ENCODE results near the gene TAS2R7. TPM values are rescaled to one million over a fixed set of nuclear protein-coding genes. Genes with fewer than 3 reads are reported as not detected.
"Not testable (repeated sequence)": the region's sequence is repeated elsewhere in the genome, so short reads cannot be mapped to it uniquely, and the experiment has no call there.

Gene TAS2R7
- total RNA-seq, 3 donors from 2014 or later = not detected

GRCh38 chr12:10791769-10792168 lies 10.7 kb downstream of the TAS2R7 start:
- not testable (repeated sequence) for H3K9me3 Mint-ChIP-seq; ATAC-seq; H3K36me3 Mint-ChIP-seq (ENCODE audit: insufficient read depth); DNase-seq; H3K4me1 Mint-ChIP-seq (ENCODE audit: low read depth); H3K4me3 Mint-ChIP-seq
- H3K27me3 Mint-ChIP-seq (ENCODE audit: low read depth) = peaks cover 12% of the 10 kb centered on the region

- no peak for DNase-seq
- Mint-ChIP-seq H3K9me3 (no peaks in the 10 kb centered on the region), H3K4me1 (ENCODE audit: low read depth) (no peaks in the 10 kb centered on the region)
Measured at GRCh38 chr12:10783252-10783651, 19.2 kb downstream of the TAS2R7 start.

GRCh38 chr12:10779103-10779502 lies 23.3 kb downstream of the TAS2R7 start:
- H3K9me3 Mint-ChIP-seq = no peaks in the 10 kb centered on the region
- H3K4me1 Mint-ChIP-seq (ENCODE audit: low read depth) = no peaks in the 10 kb centered on the region
- no peaks in the 10 kb centered on the region for H3K36me3 Mint-ChIP-seq (ENCODE audit: insufficient read depth)
- ATAC-seq = no peak
- no peak for DNase-seq
- H3K27me3 Mint-ChIP-seq (ENCODE audit: low read depth) = peaks cover 8% of the 10 kb centered on the region
- H3K4me3 Mint-ChIP-seq = no peak overlapping the region

More at GRCh38 chr12:10783252-10783651, 19.2 kb downstream of the TAS2R7 start:
- H3K4me3 Mint-ChIP-seq = no peak overlapping the region
- ATAC-seq = no peak
- H3K36me3 Mint-ChIP-seq (ENCODE audit: insufficient read depth) = no peaks in the 10 kb centered on the region
- H3K27me3 Mint-ChIP-seq (ENCODE audit: low read depth) = peaks cover 6% of the 10 kb centered on the region

GRCh38 chr12:10771132-10771733 lies 31.2 kb downstream of the TAS2R7 start:
- peaks cover 35% of the 10 kb centered on the region for H3K27me3 Mint-ChIP-seq (ENCODE audit: low read depth)
- ATAC-seq (peak in 1 of 2 donors; percentile 62), DNase-seq (no peak)
- H3K4me1 Mint-ChIP-seq (ENCODE audit: low read depth) = no peaks in the 10 kb centered on the region
- no peaks in the 10 kb centered on the region for H3K36me3 Mint-ChIP-seq (ENCODE audit: insufficient read depth)
- H3K4me3 Mint-ChIP-seq = no peak overlapping the region
- H3K9me3 Mint-ChIP-seq = no peaks in the 10 kb centered on the region

- H3K27me3 Mint-ChIP-seq (ENCODE audit: low read depth) = peaks cover 49% of the 10 kb centered on the region
- no peak overlapping the region for H3K4me3 Mint-ChIP-seq
- peaks cover 13% of the 10 kb centered on the region for H3K9me3 Mint-ChIP-seq
- H3K36me3 Mint-ChIP-seq (ENCODE audit: insufficient read depth) = no peaks in the 10 kb centered on the region
- ATAC-seq = no peak
- H3K4me1 Mint-ChIP-seq (ENCODE audit: low read depth) = no peaks in the 10 kb centered on the region
- no peak for DNase-seq
Measured at GRCh38 chr12:10759657-10760056, 42.8 kb downstream of the TAS2R7 start.

- no peak for DNase-seq
- Mint-ChIP-seq H3K4me3 (no peak overlapping the region), H3K27me3 (ENCODE audit: low read depth) (peaks cover 49% of the 10 kb centered on the region), H3K36me3 (ENCODE audit: insufficient read depth) (no peaks in the 10 kb centered on the region), H3K4me1 (ENCODE audit: low read depth) (no peaks in the 10 kb centered on the region), H3K9me3 (peaks cover 13% of the 10 kb centered on the region)
- no peak for ATAC-seq
Measured at GRCh38 chr12:10756194-10756593, 46.2 kb downstream of the TAS2R7 start.

GRCh38 chr12:10753059-10753458 lies 49.4 kb downstream of the TAS2R7 start:
- Mint-ChIP-seq H3K36me3 (ENCODE audit: insufficient read depth) (no peaks in the 10 kb centered on the region), H3K9me3 (peaks cover 13% of the 10 kb centered on the region), H3K4me1 (ENCODE audit: low read depth) (peaks cover 9% of the 10 kb centered on the region), H3K27me3 (ENCODE audit: low read depth) (peaks cover 39% of the 10 kb centered on the region), H3K4me3 (no peak overlapping the region)
- ATAC-seq (no peak), DNase-seq (no peak)

Other genes with a start within 250 kb of the TAS2R7 start
- gene MAGOHB, start 189.0 kb downstream of the TAS2R7 start, total RNA-seq = 100 to 1,000 TPM in 1 of 3 donors, 10 to 100 TPM in 2; 78.1 to 104 (median 98.0) TPM
- gene STYK1, start 128.6 kb downstream of the TAS2R7 start, total RNA-seq = under 1 TPM; 0.25 to 0.33 (median 0.32) TPM
- 100 to 1,000 TPM; 135 to 253 (median 179) TPM for gene YBX3, start 79.3 kb downstream of the TAS2R7 start, total RNA-seq
- gene TAS2R8, start 4.7 kb upstream of the TAS2R7 start, total RNA-seq = not detected
- gene TAS2R9, start 7.5 kb upstream of the TAS2R7 start, total RNA-seq = not detected
- gene TAS2R10, start 23.7 kb upstream of the TAS2R7 start, total RNA-seq = under 1 TPM in 2 of 3 donors, not detected in 1; 0.18 to 0.19 TPM
- 1 to 10 TPM in 1 of 3 donors, under 1 TPM in 2; 0.32 to 1.3 (median 0.91) TPM for gene PRR4, start 46.8 kb upstream of the TAS2R7 start, total RNA-seq
- gene PRH1, start 81.6 kb upstream of the TAS2R7 start, total RNA-seq = 10 to 100 TPM in 2 of 3 donors, 1 to 10 TPM in 1; 8.6 to 12.5 (median 10.4) TPM
- under 1 TPM; 0.19 to 0.26 (median 0.23) TPM for gene TAS2R13, start 106.9 kb upstream of the TAS2R7 start, total RNA-seq
- under 1 TPM in 1 of 3 donors, not detected in 2; 0.34 TPM for gene PRH2, start 126.6 kb upstream of the TAS2R7 start, total RNA-seq
- 1 to 10 TPM in 2 of 3 donors, under 1 TPM in 1; 0.89 to 1.3 (median 1.0) TPM for gene TAS2R14, start 136.6 kb upstream of the TAS2R7 start, total RNA-seq
- under 1 TPM in 1 of 3 donors, not detected in 2; 0.35 TPM for gene TAS2R50, start 184.3 kb upstream of the TAS2R7 start, total RNA-seq
- under 1 TPM; 0.53 to 0.63 (median 0.61) TPM for gene TAS2R20, start 195.7 kb upstream of the TAS2R7 start, total RNA-seq
- 1 to 10 TPM in 1 of 3 donors, under 1 TPM in 2; 0.87 to 1.1 (median 0.95) TPM for gene TAS2R19, start 220.0 kb upstream of the TAS2R7 start, total RNA-seq
- gene TAS2R31, start 228.8 kb upstream of the TAS2R7 start, total RNA-seq = 1 to 10 TPM in 1 of 3 donors, under 1 TPM in 2; 0.86 to 1.0 (median 0.98) TPM